HL-60/S4 treated with phorbol 12-myristate 13-acetate at 8.2 ng/mL for 4 days and 3 days (cell line): ENCODE measurements around the gene CADPS2.

Experiments
- in situ Hi-C: fragments of 300-500 bp; cut with MboI; formaldehyde crosslinking; loops from 2 replicates; pipeline ENCODE4 v1.15.0; 2022; ENCODE audit warnings: low sequenced_read_pairs

CADPS2 gene

DNA sequence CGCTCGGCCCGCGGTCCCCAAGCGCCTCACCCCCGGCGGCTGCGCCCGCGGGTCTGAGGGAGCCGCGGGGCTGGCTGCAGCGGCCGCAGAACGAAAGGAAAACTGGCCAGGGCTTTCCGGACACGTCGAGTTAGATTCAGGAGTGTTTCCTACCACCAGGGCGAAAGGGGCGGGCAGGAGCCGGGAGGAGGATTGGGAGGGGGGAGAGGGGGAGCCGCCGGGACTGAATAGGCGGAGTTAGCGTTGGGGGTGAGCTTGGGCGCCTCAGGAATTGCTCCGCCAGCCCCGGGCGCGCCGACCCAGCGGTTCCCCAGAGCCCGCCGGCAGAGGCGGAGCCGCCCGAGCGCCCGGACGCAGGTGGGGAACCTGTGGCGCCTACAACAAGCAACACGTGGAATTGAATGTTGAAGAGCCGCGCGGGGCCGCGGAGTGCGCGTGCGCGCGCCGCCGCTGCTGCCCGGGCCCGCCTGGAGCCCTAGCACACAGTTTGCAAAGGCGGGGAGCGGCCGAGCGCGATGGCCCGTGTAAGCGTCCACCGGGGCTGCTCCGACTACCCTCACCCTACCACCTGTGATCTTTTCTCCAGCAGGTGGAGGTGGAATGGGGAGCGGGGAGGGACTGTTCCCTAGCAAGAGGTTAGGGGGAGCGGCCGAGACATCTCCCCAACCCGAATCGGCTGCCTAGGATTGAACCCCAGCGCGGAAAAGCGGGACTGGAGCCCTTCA lies at the start of gene CADPS2:
Gene CADPS2, minus strand, starts transcription at position 104 of the 725 bp plus-strand sequence. CDS start 123 bp downstream, outside the sequence.
- in situ Hi-C loops: no loop called here

DNA sequence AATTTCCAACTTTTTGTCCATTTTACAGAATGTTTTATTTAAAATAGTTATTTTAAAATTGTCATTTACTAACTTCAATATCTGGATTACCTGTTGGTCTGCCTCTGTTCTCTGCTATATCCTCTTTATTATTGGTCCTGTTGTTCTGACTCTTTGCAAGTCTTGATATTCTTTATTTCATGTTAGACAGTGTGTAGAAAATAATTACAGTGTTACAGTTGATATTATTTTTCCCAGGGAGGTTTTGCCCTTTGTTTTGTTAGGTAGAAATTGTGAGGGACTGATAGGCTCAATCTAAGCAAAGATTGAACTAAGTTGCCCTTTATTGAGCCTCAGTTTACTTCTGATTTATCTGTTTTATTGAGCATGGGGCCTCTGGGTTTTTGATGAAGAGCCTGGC lies 49.4 kb upstream of the CADPS2 start:
- in situ Hi-C loops: no loop called here

GRCh38 chr7:122919643-122920181 lies 33.5 kb upstream of the CADPS2 start:
- in situ Hi-C loops: no loop called here

- in situ Hi-C loops: no loop called here
Observed at GRCh38 chr7:122914812-122915211, 28.6 kb upstream of the CADPS2 start.

DNA sequence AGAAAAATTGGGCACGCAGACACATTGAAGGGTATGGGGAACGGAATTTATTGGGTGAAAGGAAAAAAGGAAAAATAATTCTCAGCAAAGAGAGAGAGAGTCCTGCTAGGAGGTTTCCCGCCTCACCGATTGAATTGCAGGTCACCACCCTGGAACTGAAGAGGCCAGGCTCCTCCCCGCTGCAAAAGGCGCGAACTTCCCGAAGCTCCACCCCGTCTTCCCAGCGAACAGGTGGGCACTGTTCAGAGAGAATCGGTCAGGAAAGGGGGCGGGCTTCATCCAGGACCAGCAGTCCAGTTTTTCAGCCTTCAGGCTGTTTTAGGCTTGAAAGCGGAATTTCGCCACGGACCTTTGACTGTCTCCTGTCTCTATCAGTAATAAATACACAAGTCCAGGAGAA lies 27.3 kb upstream of the CADPS2 start:
- in situ Hi-C loops: no loop called here

DNA sequence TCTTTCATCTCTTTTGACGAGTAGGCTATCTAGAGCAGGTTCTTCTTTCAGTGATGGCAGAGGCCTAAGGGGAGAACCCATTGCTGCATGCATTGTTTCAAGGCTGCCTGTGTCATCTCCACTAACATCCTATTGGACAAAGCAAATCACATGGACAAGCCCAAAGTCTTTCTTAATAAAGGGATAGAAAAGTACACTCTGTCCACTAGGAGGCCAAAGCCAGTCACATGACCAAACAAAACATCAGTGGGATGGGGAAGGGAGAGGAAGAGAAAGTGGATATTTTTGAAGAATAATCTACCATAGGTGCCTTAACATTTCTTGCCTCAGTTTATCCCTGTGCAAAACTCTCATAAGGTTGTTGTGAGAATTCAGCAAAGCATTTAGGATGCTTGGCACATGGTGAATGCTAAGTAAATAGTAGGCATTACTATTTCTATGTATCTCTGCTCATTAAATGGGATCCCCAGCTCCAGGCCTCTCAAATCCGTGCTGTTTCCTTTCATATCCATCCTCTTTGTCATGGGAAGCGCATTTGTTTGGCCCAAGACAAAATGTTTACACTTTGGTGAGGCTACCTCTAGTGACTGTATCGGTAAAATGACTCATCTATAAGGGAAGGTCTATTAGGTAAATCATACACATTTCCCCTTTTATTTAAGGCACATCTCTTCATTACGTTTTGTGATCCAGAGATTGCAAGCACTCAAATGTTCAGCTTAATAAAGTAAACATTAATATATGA lies 16.7 kb upstream of the CADPS2 start:
- in situ Hi-C loops: no loop called here

DNA sequence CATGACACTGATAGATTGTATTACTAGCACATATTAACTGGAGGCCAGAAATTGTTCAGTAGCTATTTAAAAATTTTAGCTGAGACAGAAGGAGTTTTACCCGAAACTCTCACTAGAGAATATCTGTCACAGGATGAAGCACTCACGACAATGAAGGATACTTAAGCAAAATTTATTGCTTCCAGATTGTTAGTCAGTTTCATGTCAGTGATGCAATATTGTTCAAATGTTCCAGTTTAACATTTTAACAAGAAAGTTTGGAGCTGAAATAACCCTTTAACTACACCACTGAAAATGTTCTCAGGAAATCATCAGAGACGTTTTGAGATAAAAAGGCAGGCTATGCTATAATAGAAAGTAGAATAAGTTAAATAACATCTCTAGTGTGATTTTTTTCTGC lies 15.0 kb upstream of the CADPS2 start:
- in situ Hi-C loops: no loop called here

GRCh38 chr7:122896509-122896908 lies 10.2 kb upstream of the CADPS2 start:
- in situ Hi-C loops: no loop called here

DNA sequence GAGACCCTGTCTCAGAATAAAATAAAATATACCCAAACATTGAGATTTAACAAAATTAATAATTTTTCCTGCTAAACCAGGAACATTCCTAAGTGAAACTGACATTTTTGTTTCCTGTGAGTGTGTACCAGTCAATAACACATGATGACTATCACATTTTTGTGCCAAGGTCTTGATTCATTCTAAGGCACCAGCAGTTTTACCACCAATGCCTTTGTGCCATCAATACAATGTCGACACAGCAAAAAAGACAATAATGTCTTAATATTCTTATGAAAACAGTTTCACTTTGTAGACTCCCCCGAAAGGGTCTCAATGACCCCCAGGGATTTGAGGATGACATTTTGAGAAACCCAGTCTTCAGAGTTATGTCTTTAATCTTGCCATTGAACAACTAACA lies 7.2 kb upstream of the CADPS2 start:
- in situ Hi-C loops: no loop called here

- in situ Hi-C loops: no loop called here
Observed at GRCh38 chr7:122889116-122889515, 2.9 kb upstream of the CADPS2 start.

DNA sequence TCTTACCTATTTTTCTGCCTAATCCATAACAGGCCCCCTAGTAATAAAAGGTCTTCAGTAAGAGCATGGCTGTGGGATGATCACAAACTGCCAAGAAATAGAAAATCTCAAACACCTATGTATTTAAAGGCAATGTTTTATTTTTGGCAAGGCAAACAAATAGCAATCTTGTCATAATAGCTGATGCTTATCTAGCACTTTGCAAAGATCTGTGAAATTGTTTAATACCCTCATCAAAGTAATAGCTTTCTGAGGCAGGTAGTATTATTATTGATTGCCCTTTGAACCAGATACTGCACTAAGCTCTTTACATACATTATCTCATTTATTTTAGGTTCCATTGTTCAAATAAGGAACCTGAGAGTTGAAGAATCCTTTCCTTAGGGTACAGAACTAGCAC lies 1.6 kb upstream of the CADPS2 start:
- in situ Hi-C loops: no loop called here

DNA sequence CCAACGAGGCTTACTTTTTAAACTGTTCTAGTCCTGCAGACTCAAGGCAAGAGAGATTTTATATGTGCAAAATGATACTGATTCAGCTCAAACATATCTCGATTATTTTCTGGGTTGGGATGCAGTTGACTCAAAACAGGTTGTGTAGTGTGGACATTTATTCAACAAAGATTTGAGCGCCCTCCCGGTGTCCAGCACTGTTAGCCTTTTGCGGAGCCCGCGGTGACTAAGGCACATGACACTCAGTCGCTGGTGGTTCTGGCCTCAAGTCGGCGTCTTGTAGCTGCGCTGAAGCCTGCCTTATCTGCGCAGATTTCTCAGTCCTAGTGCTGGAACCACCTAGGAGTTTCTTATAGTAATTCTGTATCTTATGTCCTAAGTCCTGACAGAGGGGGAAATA lies 938 bp upstream of the CADPS2 start:
- in situ Hi-C loops: no loop called here

DNA sequence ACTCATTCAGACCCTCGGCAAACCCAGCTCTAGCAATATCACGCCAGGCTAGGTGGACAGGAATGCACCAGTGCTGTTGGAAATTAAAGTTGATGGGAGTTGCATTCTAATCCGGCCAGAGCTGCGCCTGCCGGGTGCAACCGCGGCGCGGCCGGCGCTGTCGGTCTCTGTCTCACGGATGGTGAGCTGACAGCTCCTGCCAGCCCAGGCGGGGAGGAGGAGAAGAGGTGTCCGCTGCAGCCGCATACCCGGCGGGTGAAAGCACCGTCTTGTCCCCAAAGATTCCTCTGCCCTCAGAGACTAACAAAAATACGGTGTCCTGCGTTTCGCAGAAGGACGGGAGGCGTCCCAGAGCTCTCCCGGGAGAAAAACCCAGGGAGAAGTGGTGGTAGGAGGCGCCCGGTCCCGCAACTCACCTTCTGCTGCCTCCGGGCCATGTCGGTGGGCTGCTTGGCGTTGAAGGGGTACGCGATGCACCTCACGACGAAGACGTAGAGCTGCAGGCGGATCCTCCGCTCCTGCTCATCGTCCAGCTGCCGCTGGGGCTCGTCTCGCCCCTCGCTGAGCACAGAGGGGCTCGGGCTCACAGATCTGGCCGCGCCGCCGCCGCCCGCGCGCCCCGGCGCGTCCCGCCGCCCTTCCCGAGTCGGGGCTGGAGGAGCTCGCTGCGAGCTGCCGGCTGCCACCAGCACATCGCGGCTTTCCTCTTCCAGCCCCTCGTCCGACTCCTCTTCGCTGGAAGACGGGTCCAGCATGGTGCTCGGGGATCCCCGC lies 490 bp downstream of the CADPS2 start:
- in situ Hi-C loops: no loop called here

GRCh38 chr7:122884186-122884585 lies 2.1 kb downstream of the CADPS2 start:
- in situ Hi-C loops: no loop called here

DNA sequence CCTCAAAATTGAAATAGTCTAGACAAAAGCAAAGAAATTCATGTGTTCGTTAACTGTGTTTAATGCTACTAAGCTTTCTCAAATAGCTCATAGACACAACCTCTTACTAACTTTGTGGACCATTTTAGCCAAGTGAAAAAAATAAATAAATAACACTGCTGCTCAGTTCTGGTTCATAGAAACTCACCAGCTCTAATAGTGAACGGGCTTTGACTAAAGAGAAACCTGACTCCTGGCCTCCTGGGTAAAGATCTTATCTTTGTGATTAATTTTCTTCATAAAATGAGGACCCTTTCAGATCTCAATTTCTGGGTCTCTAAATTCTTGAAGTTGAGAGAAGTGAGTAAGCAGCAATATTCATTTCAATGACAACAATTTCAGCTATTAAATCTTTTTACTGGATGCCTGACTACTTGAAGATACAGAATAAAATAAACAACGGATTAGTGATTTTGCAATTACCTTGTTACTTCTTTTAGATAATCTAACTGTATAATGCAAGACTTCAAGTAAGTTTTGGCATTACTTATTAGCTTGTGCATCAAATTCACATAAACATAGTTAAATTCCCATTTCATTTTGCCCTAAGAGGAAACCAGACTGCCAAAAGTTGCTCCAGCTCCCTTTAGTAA lies 3.1 kb downstream of the CADPS2 start:
- in situ Hi-C loops: no loop called here

DNA sequence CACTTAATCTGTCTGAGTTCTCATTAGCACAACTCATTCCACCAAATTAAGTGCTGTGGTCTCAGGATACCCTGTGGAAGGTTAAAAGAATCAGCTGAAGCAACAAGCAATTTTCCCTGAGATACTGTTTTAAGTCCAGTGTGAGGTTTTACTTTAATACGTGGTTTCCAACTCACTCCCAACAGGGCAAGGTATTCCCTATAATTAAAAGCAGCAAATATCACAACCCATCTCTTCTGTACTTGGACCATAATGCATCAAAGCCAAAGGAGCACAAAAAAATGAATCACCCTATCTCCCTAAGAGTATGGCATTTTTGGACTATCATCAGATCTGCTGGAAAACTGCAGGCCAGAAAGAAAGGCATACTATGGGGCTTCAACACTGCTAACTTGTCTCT lies 4.9 kb downstream of the CADPS2 start:
- in situ Hi-C loops: no loop called here

GRCh38 chr7:122869260-122869659 lies 17.0 kb downstream of the CADPS2 start:
- in situ Hi-C loops: no loop called here

DNA sequence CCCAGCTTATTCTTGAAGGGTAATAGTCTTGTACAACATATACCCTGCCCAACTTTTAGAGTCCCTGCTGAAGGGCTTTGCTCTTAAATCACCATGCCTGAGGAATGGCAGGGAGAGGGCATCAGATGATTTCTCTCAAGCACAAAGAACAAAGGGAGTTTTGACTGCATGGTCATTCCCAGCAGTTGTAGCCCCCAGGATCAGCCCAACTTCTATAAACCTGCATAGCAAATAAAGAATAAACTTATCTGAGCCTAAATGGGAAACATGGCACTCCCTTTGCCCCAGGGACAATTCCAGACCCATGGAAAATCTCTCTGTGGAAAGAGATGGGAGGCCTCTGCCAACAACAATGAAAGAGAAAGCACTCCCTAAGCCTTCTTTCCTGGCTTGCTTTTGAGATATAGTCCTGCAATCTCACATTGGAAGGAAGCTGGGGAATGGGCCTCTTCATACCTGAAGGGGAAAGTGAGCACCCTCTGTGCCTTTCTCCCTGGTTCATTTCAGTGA lies 18.7 kb downstream of the CADPS2 start:
- in situ Hi-C loops: no loop called here

DNA sequence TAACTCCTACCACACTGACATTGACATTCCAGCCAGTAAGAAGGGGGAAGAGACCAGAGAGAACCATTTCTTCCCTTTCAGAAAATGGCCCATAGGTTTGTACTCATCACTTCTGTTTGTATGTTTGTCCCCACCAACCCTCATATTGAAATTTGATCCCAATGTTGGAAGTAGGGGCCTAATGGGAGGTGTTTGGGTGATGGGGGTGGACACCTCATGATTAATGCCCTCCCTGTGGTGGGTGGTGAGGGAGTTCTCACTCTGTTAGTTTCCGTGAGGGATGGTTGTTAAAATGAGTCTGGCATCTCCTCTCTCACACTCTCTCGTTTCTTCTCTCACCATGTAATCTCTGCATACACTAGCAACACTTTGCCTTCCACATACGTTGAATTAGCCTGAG lies 21.4 kb downstream of the CADPS2 start:
- in situ Hi-C loops: no loop called here

DNA sequence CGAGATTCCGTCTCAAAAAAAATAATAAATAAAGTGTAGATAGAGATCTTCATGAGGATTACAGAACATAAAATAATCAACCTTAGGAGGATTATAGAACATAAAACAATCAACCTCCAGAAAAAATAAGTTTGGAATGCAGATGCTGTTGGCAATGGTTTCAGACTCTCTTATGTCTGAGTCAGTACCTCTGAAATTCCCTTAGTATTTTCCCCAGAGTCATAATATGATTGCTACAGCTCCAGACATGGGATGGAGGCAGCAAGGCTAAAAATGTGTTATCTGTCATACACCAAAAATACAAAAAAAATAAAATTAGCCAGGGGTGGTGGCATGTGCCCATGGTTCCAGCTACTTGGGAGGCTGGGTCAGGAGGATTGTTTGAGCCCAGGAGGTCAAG lies 22.2 kb downstream of the CADPS2 start:
- in situ Hi-C loops: no loop called here

- in situ Hi-C loops: no loop called here
Observed at GRCh38 chr7:122858320-122858719, 27.9 kb downstream of the CADPS2 start.
